CD4-positive, alpha-beta T cell treated with Interleukin-1 beta for 1 hour (primary cell): ENCODE results near the gene EIF4E1B.

Experiments
- DNase-seq, 2 donors: peaks; one replicate each; pipeline ENCODE4 v3.0.0-alpha.2; 2020 to 2022

EIF4E1B gene

GRCh38 chr5:176665517-176665916, 35.0 kb downstream of the EIF4E1B start:
- no peak for DNase-seq

- DNase-seq: no peak
These were observed 37.2 kb downstream of the EIF4E1B start for GRCh38 chr5:176667637-176668036.

GRCh38 chr5:176670449-176670848, 40.0 kb downstream of the EIF4E1B start:
- no peak for DNase-seq

- no peak for DNase-seq
These were observed 40.9 kb downstream of the EIF4E1B start for GRCh38 chr5:176671399-176671798.

GRCh38 chr5:176671890-176672747, 41.6 kb downstream of the EIF4E1B start:
- no peak for DNase-seq

- DNase-seq: no peak
These were observed 43.4 kb downstream of the EIF4E1B start for GRCh38 chr5:176673651-176674583.

- DNase-seq: no peak
These were observed 44.3 kb downstream of the EIF4E1B start for GRCh38 chr5:176674799-176675198.

GRCh38 chr5:176675676-176676360, 45.3 kb downstream of the EIF4E1B start:
- DNase-seq: no peak

- no peak for DNase-seq
These were observed 45.9 kb downstream of the EIF4E1B start for GRCh38 chr5:176676361-176676824.

GRCh38 chr5:176677209-176677939, 46.9 kb downstream of the EIF4E1B start:
- no peak for DNase-seq

- DNase-seq: no peak
These were observed 48.1 kb downstream of the EIF4E1B start for GRCh38 chr5:176678584-176678983.

GRCh38 chr5:176679365-176680225, 49.1 kb downstream of the EIF4E1B start:
- DNase-seq: no peak

GRCh38 chr5:176680226-176680563, 49.7 kb downstream of the EIF4E1B start:
- no peak for DNase-seq

GRCh38 chr5:176682016-176682531, 51.6 kb downstream of the EIF4E1B start:
- DNase-seq: no peak

- DNase-seq: no peak
These were observed 54.5 kb downstream of the EIF4E1B start for GRCh38 chr5:176685010-176685409.

GRCh38 chr5:176687247-176687646, 56.8 kb downstream of the EIF4E1B start:
- DNase-seq: no peak

- no peak for DNase-seq
These were observed 57.4 kb downstream of the EIF4E1B start for GRCh38 chr5:176687881-176688280.

GRCh38 chr5:176690911-176691310, 60.4 kb downstream of the EIF4E1B start:
- no peak for DNase-seq

- no peak for DNase-seq
These were observed 61.0 kb downstream of the EIF4E1B start for GRCh38 chr5:176691524-176691923.

GRCh38 chr5:176692326-176692725, 61.9 kb downstream of the EIF4E1B start:
- no peak for DNase-seq

GRCh38 chr5:176692839-176693476, 62.5 kb downstream of the EIF4E1B start:
- DNase-seq: no peak
